Neuronal stem cell (in vitro differentiated cells): ENCODE data around the gene ADORA2A.

ENCODE experiments used
- DNase-seq: peaks from one replicate; pipeline ENCODE4 v3.0.0-alpha.2; 2013; ENCODE audit warnings: low spot score
- H2AFZ ChIP-seq: one replicate; pipeline ENCODE4 v1.6.1; 2013; ENCODE audit warnings: mild to moderate bottlenecking, low read length, inconsistent platforms
- H2AK5ac ChIP-seq: 2 replicates; pipeline ENCODE4 v1.6.1; 2013; ENCODE audit warnings: low read depth, mild to moderate bottlenecking, inconsistent platforms, low read length, moderate library complexity, mixed read lengths
- H2BK120ac ChIP-seq: 2 replicates; pipeline ENCODE4 v1.6.1; 2013; ENCODE audit warnings: low read depth, mild to moderate bottlenecking, inconsistent platforms, low read length, moderate library complexity, mixed read lengths
- H2BK12ac ChIP-seq: one replicate; pipeline ENCODE4 v1.6.1; 2013; ENCODE audit warnings: low read length, inconsistent platforms
- H2BK15ac ChIP-seq: 2 replicates; pipeline ENCODE4 v1.6.1; 2013; ENCODE audit warnings: mild to moderate bottlenecking, low read length, inconsistent platforms, mixed read lengths
- H2BK5ac ChIP-seq: one replicate; pipeline ENCODE4 v1.6.1; 2013; ENCODE audit warnings: inconsistent platforms, mild to moderate bottlenecking, low read length, moderate library complexity
- H3K14ac ChIP-seq: one replicate; pipeline ENCODE4 v1.6.1; 2013; ENCODE audit warnings: low read length, inconsistent platforms
- H3K18ac ChIP-seq: 2 replicates; pipeline ENCODE4 v1.6.1; 2013; ENCODE audit warnings: low read length, inconsistent platforms
- H3K23ac ChIP-seq: 2 replicates; pipeline ENCODE4 v1.6.1; 2013; ENCODE audit warnings: low read depth, mild to moderate bottlenecking, mixed read lengths, low read length, inconsistent platforms; ENCODE audit not compliant: poor library complexity
- H3K27ac ChIP-seq: replicated peaks from 3 replicates; pipeline ENCODE4 v1.5.1; 2013; ENCODE audit warnings: low read length, inconsistent platforms
- H3K27me3 ChIP-seq, 3 experiments: 2 replicates each; pipeline ENCODE4 v1.6.1; 2013; ENCODE audit warnings: low read length in 3 of 3, mild to moderate bottlenecking in 2 of 3, inconsistent platforms in 1 of 3, low read depth in 1 of 3, mixed read lengths in 1 of 3, moderate library complexity in 1 of 3; ENCODE audit not compliant: control insufficient read depth in 3 of 3, insufficient read depth in 3 of 3
- H3K36me3 ChIP-seq, 2 donors: replicated peaks in 1 of 2; 2 replicates each; pipeline ENCODE4 v1.6.1; 2013; ENCODE audit warnings: low read length in 2 of 2; ENCODE audit not compliant: control insufficient read depth in 2 of 2, insufficient read depth in 2 of 2
- H3K4ac ChIP-seq: 2 replicates; pipeline ENCODE4 v1.6.1; 2013; ENCODE audit warnings: inconsistent platforms, mild to moderate bottlenecking, low read length, moderate library complexity
- H3K4me1 ChIP-seq, 2 donors: 1 replicate in 1 of 2; 2 replicates in 1 of 2; pipeline ENCODE4 v1.6.1; 2013; ENCODE audit warnings: low read length in 2 of 2, low read depth in 1 of 2; ENCODE audit not compliant: control insufficient read depth in 2 of 2, insufficient read depth in 1 of 2
- H3K4me2 ChIP-seq: one replicate; pipeline ENCODE4 v1.6.1; 2013; ENCODE audit warnings: mild to moderate bottlenecking, low read length, inconsistent platforms; ENCODE audit not compliant: insufficient read depth, poor library complexity, severe bottlenecking
- H3K4me3 ChIP-seq, 2 donors: 2 replicates each; pipeline ENCODE4 v1.5.1; 2013; ENCODE audit warnings: low read length in 2 of 2, mild to moderate bottlenecking in 2 of 2, inconsistent platforms in 1 of 2, moderate library complexity in 1 of 2
- H3K79me1 ChIP-seq: one replicate; pipeline ENCODE4 v1.6.1; 2013; ENCODE audit warnings: low read depth, mild to moderate bottlenecking, inconsistent platforms, low read length, moderate library complexity
- H3K9ac ChIP-seq: one replicate; pipeline ENCODE4 v1.6.1; 2013; ENCODE audit warnings: mild to moderate bottlenecking, low read depth, low read length, inconsistent platforms; ENCODE audit not compliant: poor library complexity
- H3K9me3 ChIP-seq, 2 donors: replicated peaks in 1 of 2; 2 replicates each; pipeline versions ENCODE3 to v1.6.1; 2013; ENCODE audit warnings: low read length in 2 of 2, mild to moderate bottlenecking in 2 of 2, inconsistent platforms in 1 of 2, low read depth in 1 of 2, mixed read lengths in 1 of 2, moderate library complexity in 1 of 2; ENCODE audit not compliant: control insufficient read depth in 2 of 2, insufficient read depth in 1 of 2
- H4K8ac ChIP-seq: one replicate; pipeline ENCODE4 v1.6.1; 2013; ENCODE audit warnings: low read depth, mild to moderate bottlenecking, inconsistent platforms, low read length, moderate library complexity
- H4K91ac ChIP-seq: one replicate; pipeline ENCODE4 v1.6.1; 2013; ENCODE audit warnings: low read length, low read depth, mild to moderate bottlenecking, inconsistent platforms; ENCODE audit not compliant: poor library complexity
- WGBS, 2 donors: extraction: QIAGEN DNeasy Blood & Tissue Kit; methylation state at CpG; one replicate each; pipeline ENCODE4 v1.1.7; 2013; ENCODE audit warnings: missing lambda C conversion rate in 2 of 2, mixed read lengths in 1 of 2; ENCODE audit not compliant: insufficient read length in 2 of 2, insufficient replicate concordance in 1 of 2; ENCODE audit errors: extremely low coverage in 2 of 2; 5-methylcytosine and 5-hydroxymethylcytosine counted together

The ADORA2A gene

DNA sequence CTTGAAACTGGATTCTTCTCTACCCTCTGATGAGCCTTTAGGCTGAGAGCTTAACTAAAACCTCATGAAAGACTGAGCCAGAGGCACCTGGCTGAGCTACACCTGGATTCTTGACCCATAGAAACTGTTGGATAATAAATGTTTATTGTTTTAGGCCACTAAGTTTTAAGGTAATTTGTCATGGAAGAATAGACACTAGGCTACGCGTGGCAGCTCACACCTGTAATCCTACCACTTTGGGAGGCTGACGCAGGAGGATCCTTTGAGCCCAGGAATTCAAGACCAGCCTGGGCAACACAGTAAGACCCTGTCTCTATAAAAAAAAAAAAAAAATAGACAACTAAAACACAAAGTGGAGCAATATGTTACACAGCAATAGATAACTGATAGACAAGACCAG, 38.6 kb downstream of the ADORA2A start:
- Histone ChIP-seq H4K8ac (no peak overlapping the region), H3K9me3 (no peaks in the 10 kb centered on the region), H3K4me1 (peaks cover 10 to 12% of the 10 kb centered on the region in 2 donors), H3K4ac (no peak overlapping the region), H2BK120ac (no peak overlapping the region), H3K4me2 (no peak overlapping the region), H4K91ac (no peak overlapping the region), H3K36me3 (no peaks in the 10 kb centered on the region), H3K27me3 (no peaks in the 10 kb centered on the region), H3K9ac (no peak overlapping the region), H2AFZ (no peak overlapping the region), H3K18ac (no peak overlapping the region), H2BK5ac (no peak overlapping the region), H3K4me3 (no peak overlapping the region), H2BK12ac (no peak overlapping the region), H3K79me1 (no peaks in the 10 kb centered on the region), H3K14ac (no peak overlapping the region), H2BK15ac (no peak overlapping the region), H3K23ac (no peak overlapping the region), H2AK5ac (no peak overlapping the region), H3K27ac (no peak overlapping the region)
- no peak for DNase-seq
- no CpG with 5 or more reads among the region's 3 CpGs for WGBS, 2 donors

DNA sequence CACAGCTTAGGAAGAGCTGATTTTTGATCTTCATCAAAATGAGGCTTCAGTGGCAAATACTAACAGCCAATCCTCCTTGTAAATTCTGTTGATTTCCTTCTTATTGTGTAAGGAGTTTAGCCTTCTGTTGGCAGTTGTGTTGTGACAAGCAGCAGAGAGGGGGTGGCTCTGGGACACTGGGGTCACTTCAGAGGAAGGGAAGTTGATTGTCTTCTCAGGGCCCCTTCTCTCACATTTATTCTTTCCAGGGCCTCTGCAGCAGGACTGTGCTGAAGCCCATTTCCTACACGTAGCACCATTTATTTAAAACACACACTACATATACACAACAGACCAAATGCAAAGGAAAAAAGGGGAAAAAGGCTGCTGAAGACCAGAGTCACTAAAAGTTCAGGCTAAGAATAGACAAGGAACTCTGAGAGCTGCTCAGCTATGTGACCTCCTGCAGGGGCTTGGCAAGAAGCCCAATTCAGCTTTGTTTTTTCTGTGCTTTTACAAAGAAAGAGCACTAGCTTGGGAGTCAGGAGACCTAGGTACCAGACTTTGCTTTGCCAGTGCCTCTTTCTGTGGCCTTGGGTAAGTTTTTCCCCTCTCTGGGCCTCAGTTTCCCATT, 39.4 kb downstream of the ADORA2A start:
- H3K18ac ChIP-seq, result no peak overlapping the region
- no peak overlapping the region for H4K91ac ChIP-seq
- no peak overlapping the region for H2BK5ac ChIP-seq
- H3K4me3 ChIP-seq, result no peak overlapping the region
- no peak overlapping the region for H3K9ac ChIP-seq
- no peak overlapping the region for H3K23ac ChIP-seq
- H3K27me3 ChIP-seq, result no peaks in the 10 kb centered on the region
- no peak overlapping the region for H2AK5ac ChIP-seq
- no peak overlapping the region for H4K8ac ChIP-seq
- no peak overlapping the region for H3K4me2 ChIP-seq
- DNase-seq, result no peak
- WGBS, 2 donors, result no CpG with 5 or more reads among the region's 1 CpG
- H2AFZ ChIP-seq, result peak overlapping the region; percentile 19
- no peak overlapping the region for H3K14ac ChIP-seq
- no peaks in the 10 kb centered on the region for H3K36me3 ChIP-seq
- no peak overlapping the region for H2BK120ac ChIP-seq
- H3K4ac ChIP-seq, result no peak overlapping the region
- no peaks in the 10 kb centered on the region for H3K9me3 ChIP-seq
- H3K79me1 ChIP-seq, result no peaks in the 10 kb centered on the region
- H3K27ac ChIP-seq, result no peak overlapping the region
- no peak overlapping the region for H2BK15ac ChIP-seq
- H3K4me1 ChIP-seq, result peaks cover 10 to 12% of the 10 kb centered on the region in 2 donors
- H2BK12ac ChIP-seq, result no peak overlapping the region

DNA sequence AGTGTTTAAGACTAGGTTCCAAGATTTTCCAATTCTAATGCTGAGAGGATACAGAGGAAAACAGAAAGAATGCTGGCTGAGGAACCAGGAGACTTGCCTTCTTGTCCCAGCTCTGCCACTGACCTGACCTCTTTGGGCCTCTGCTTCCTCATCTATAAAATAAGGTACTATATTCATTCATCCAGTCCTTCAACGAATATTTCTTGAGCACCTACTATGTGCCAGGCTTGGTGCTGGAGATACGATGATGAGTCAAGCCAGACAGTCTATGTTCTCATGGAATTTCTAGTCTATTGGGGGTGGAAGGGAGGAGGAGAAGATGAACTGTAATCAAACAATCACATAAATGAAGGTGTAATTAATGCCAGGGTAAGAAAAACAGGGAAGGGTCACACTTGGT, 39.9 kb downstream of the ADORA2A start:
- H3K4me3 ChIP-seq, result no peak overlapping the region

DNA sequence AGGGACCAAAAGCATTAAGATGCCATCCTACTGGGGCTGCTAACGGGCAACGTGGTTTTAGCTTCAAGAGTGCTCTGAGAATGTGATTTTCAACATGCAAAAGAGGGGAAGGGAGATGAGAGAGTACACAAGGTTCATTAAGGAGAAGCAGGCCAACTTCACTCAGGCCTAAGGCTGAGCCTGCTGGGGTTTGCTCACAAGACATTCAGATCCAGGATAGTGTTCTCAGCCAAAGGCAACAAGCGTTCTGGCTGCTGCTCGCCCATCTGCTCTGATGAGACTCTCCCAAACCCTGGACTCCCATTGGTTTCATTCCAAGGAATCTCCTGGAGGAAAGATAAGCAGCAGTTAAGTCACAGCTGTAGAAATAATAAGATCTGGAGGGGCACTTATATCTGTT, 44.2 kb downstream of the ADORA2A start:
- Histone ChIP-seq H3K79me1 (no peaks in the 10 kb centered on the region), H2BK12ac (no peak overlapping the region), H3K27me3 (no peaks in the 10 kb centered on the region), H3K27ac (no peak overlapping the region), H2AFZ (no peak overlapping the region), H2BK120ac (no peak overlapping the region), H4K91ac (no peak overlapping the region), H3K9me3 (peaks cover 0 to 2% of the 10 kb centered on the region in 2 donors), H2AK5ac (no peak overlapping the region), H3K4me1 (peaks cover 7 to 8% of the 10 kb centered on the region in 2 donors), H3K23ac (no peak overlapping the region), H3K36me3 (no peaks in the 10 kb centered on the region), H3K14ac (no peak overlapping the region), H4K8ac (peak overlapping the region; percentile 76), H3K4me3 (no peak overlapping the region), H2BK15ac (no peak overlapping the region), H3K18ac (peak overlapping the region; percentile 27), H3K4ac (peak overlapping the region; percentile 38), H3K4me2 (no peak overlapping the region), H2BK5ac (no peak overlapping the region), H3K9ac (no peak overlapping the region)
- WGBS, 2 donors, result no CpG with 5 or more reads among the region's 4 CpGs
- DNase-seq, result no peak

More for the DNA sequence above, 39.9 kb downstream of the ADORA2A start:
- Histone ChIP-seq H3K9ac (no peak overlapping the region), H3K36me3 (no peaks in the 10 kb centered on the region), H2BK5ac (no peak overlapping the region), H2BK15ac (no peak overlapping the region), H3K18ac (no peak overlapping the region), H2AFZ (no peak overlapping the region), H3K9me3 (no peaks in the 10 kb centered on the region), H3K4me2 (no peak overlapping the region), H3K14ac (no peak overlapping the region), H2BK120ac (no peak overlapping the region), H3K4me1 (peaks cover 10 to 12% of the 10 kb centered on the region in 2 donors), H2AK5ac (no peak overlapping the region), H3K27me3 (no peaks in the 10 kb centered on the region), H4K8ac (no peak overlapping the region), H3K23ac (no peak overlapping the region), H2BK12ac (no peak overlapping the region), H3K79me1 (no peaks in the 10 kb centered on the region), H4K91ac (no peak overlapping the region), H3K27ac (no peak overlapping the region), H3K4ac (no peak overlapping the region)
- WGBS, 2 donors, result no CpG with 5 or more reads among the region's 2 CpGs
- no peak for DNase-seq
